ENCODE measurements around the gene C1orf167. TPM values are rescaled to one million over a fixed set of nuclear protein-coding genes. Genes with fewer than 3 reads are reported as not detected.

Gene C1orf167
- total and polyA plus RNA-seq, 2 of the 8 experiments (the other 6 are each of a cell fraction or from before 2014, with no cell fraction given): 0.70 to 1.3 TPM

DNA sequence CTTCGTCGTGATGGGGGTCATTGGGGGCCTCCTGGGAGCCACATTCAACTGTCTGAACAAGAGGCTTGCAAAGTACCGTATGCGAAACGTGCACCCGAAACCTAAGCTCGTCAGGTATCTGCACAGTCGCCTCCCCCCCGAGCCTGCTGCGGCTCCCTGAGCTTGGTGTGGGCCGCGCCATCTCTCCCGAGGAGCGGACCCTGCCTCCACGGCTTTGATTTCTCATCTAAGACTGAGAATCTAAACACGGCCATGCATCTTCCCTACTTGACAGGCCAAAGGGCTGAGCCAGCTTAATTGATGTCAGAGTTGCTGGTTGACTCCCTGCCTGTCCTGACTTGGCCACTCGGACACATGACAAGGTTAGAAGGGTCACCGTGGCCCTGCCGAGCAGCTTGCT lies 66.5 kb downstream of the C1orf167 start:
- H2AFZ ChIP-seq (ENCODE audit: low read length): no peak overlapping the region
- no peaks in the 10 kb centered on the region for H3K4me1 ChIP-seq (replicated peaks in 1 of 4; ENCODE audit: control insufficient read depth in 3 of 4, insufficient read depth in 4 of 4, low read length in 3 of 4)
- DNase-seq (ENCODE audit: low read depth in 1 of 2, low spot score in 2 of 2) (no peak), FAIRE-seq (no peak)
- no peak overlapping the region for H3K14ac ChIP-seq (ENCODE audit: insufficient read length)
- H2BK120ac ChIP-seq (replicated peaks; ENCODE audit: low read depth, low read length): no peak overlapping the region
- H3K23ac ChIP-seq (ENCODE audit: insufficient read length): no peak overlapping the region
- H4K8ac ChIP-seq (ENCODE audit: extremely low read depth, insufficient read depth, low read length): peak overlapping the region; percentile 12; the same call in 1 of the 2 replicates
- H3K4ac ChIP-seq (replicated peaks; ENCODE audit: insufficient read length, low read depth, low read length): no peak overlapping the region
- CTCF ChIA-PET (ENCODE audit: partially characterized antibody): interaction anchor here (0.7 to 1.8 kb wide), 5 partner anchors 10 to 173 kb away, joined by 3 to 5 read pairs (median 3); no protein-coding TSS in a partner anchor
- H4K91ac ChIP-seq (replicated peaks; ENCODE audit: insufficient read length, low read length): no peak overlapping the region
- H3K79me2 ChIP-seq (ENCODE audit: control insufficient read depth in 1 of 2, insufficient read depth in 2 of 2, low read length in 2 of 2): no peaks in the 10 kb centered on the region
- H2BK5ac ChIP-seq (ENCODE audit: low read depth, low read length): no peak overlapping the region
- POLR2A ChIA-PET (ENCODE audit: partially characterized antibody): interaction anchor here (1.2 to 1.8 kb wide), 5 partner anchors 69 to 97 kb away, joined by 3 to 10 read pairs (median 3); partner anchors contain the start of gene KIAA2013
- peaks cover 33 to 73% (median 61%) of the 10 kb centered on the region in 4 experiments for H3K36me3 ChIP-seq (ENCODE audit: control insufficient read depth in 2 of 4, insufficient read depth in 4 of 4, low read length in 3 of 4)
- H3K23me2 ChIP-seq (ENCODE audit: low read depth, low read length): no peaks in the 10 kb centered on the region
- no peak overlapping the region for H3K4me2 ChIP-seq (ENCODE audit: insufficient read depth in 1 of 2, low read depth in 2 of 2, low read length in 2 of 2)
- H2BK12ac ChIP-seq (ENCODE audit: low read depth, low read length): no peak overlapping the region
- H3K9me3 ChIP-seq (ENCODE audit: insufficient read depth in 2 of 2, low read depth in 1 of 2, low read length in 1 of 2): no peaks in the 10 kb centered on the region
- H3K79me1 ChIP-seq (ENCODE audit: low read depth, low read length): no peaks in the 10 kb centered on the region; the same call in 1 of the 2 replicates
- no peak overlapping the region for H4K5ac ChIP-seq (ENCODE audit: insufficient read length, low read depth, low read length)
- WGBS, 2 experiments (ENCODE audit: extremely low coverage in 1 of 2, insufficient coverage in 1 of 2, insufficient read length in 1 of 2, insufficient replicate concordance in 2 of 2, low coverage in 1 of 2, low lambda C conversion rate in 2 of 2, missing lambda C conversion rate in 1 of 2): 97% methylated on average over 17 of the region's 19 CpGs; no CpG with 5 or more reads in 1 of the 2 experiments
- no peak overlapping the region for H3K18ac ChIP-seq (ENCODE audit: extremely low read depth, low read length)
- H3K4me3 ChIP-seq (ENCODE audit: extremely low read depth in 1 of 4, insufficient read depth in 2 of 4, low read depth in 3 of 4, low read length in 4 of 4): no peak overlapping the region
- H3K9ac ChIP-seq (replicated peaks in 1 of 4; ENCODE audit: extremely low read depth in 1 of 4, low read depth in 3 of 4, low read length in 3 of 4): no peak overlapping the region
- H2BK20ac ChIP-seq (ENCODE audit: low read length): no peak overlapping the region
- no peak overlapping the region for H2BK15ac ChIP-seq (ENCODE audit: low read length)
- peaks cover 0 to 6% of the 10 kb centered on the region in 2 experiments for H4K20me1 ChIP-seq (replicated peaks in 1 of 2; ENCODE audit: control insufficient read depth in 1 of 2, insufficient read depth in 2 of 2, low read length in 2 of 2)
- H3K27ac ChIP-seq (ENCODE audit: low read depth, low read length): no peak overlapping the region
- no peak overlapping the region for H2AK5ac ChIP-seq (ENCODE audit: low read depth, low read length)
- no peak overlapping the region for H3K56ac ChIP-seq (replicated peaks; ENCODE audit: insufficient read length, low read depth, low read length)
- H3K27me3 ChIP-seq (replicated peaks in 1 of 4; ENCODE audit: control insufficient read depth in 3 of 4, extremely low read depth in 1 of 4, insufficient read depth in 3 of 4, low read length in 3 of 4): no peaks in the 10 kb centered on the region
- TF ChIP-seq ATF2 (IDR thresholded peaks at IDR 0.05; ENCODE audit: low read length) (no peak), HDAC6 (IDR thresholded peaks at IDR 0.05; ENCODE audit: low read depth, low read length) (no peak)
